Aorta (tissue), 5 donors: ENCODE results near the gene EIF4EBP2. TPM values are rescaled to one million over a fixed set of nuclear protein-coding genes. Genes with fewer than 3 reads are reported as not detected.

Source experiments
- ATAC-seq: fragments of 200-7000 bp; cut with Tn5 transposase; one replicate; pipeline ENCODE4 v1.9.1; 2022; ENCODE audit warnings: moderate library complexity; ENCODE audit not compliant: low FRiP score
- DNase-seq, 2 donors: peaks; one replicate each; pipeline ENCODE4 v3.0.0-alpha.2; 2020
- H3K27ac ChIP-seq, 2 donors: one replicate each; pipeline ENCODE4 v1.5.1; 2013; ENCODE audit warnings: low read length in 2 of 2, mild to moderate bottlenecking in 2 of 2, moderate library complexity in 2 of 2, control low read depth in 1 of 2, inconsistent platforms in 1 of 2, low read depth in 1 of 2
- H3K27me3 ChIP-seq, 2 donors: one replicate each; pipeline ENCODE4 v1.6.1; 2013; ENCODE audit warnings: control low read depth in 1 of 2, low read length in 1 of 2, mild to moderate bottlenecking in 1 of 2, moderate library complexity in 1 of 2; ENCODE audit not compliant: insufficient read depth in 2 of 2, control insufficient read depth in 1 of 2
- H3K36me3 ChIP-seq, 2 donors: one replicate each; pipeline ENCODE4 v1.6.1; 2013; ENCODE audit warnings: control low read depth in 1 of 2, low read length in 1 of 2, mild to moderate bottlenecking in 1 of 2; ENCODE audit not compliant: insufficient read depth in 2 of 2, control insufficient read depth in 1 of 2
- H3K4me1 ChIP-seq, 2 donors: one replicate each; pipeline ENCODE4 v1.6.1; 2013; ENCODE audit warnings: low read length in 2 of 2, control low read depth in 1 of 2, mild to moderate bottlenecking in 1 of 2, moderate library complexity in 1 of 2; ENCODE audit not compliant: insufficient read depth in 2 of 2, control insufficient read depth in 1 of 2
- H3K4me3 ChIP-seq, 2 donors: one replicate each; pipeline ENCODE4 v1.5.1; 2013; ENCODE audit warnings: low read length in 2 of 2, control low read depth in 1 of 2, mild to moderate bottlenecking in 1 of 2
- H3K9me3 ChIP-seq: one replicate; pipeline ENCODE4 v1.6.1; 2013; ENCODE audit warnings: mild to moderate bottlenecking, low read length; ENCODE audit not compliant: control insufficient read depth
- WGBS, 2 donors: extraction: QIAGEN DNeasy Blood & Tissue Kit; methylation state at CpG; one replicate each; pipeline ENCODE4 v1.1.7; 2013; 5-methylcytosine and 5-hydroxymethylcytosine counted together
- intact Hi-C, 2 donors: fragments of 100-400 bp; cut with DNase I; formaldehyde crosslinking; loops; one replicate each; pipeline versions ENCODE4 v1.14.2 to v1.15.0; 2022
- polyA plus RNA-seq, 2 donors: library from polyadenylated mRNA; stranded (reverse); fragments of 200-250 nt; gene quantifications; one replicate each; pipeline ENCODE4 v1.2.3, GENCODE V29; 2013
- total RNA-seq, 2 donors: library from RNA; stranded (reverse); fragmentation: NEBNext Ultra II Directional; extraction: Animal tissue kit (Norgen Biotek cat#: 25700); gene quantifications; one replicate each; pipeline ENCODE4 v1.2.1, GENCODE V29; 2021
- donor health status: healthy with polysubstance abuse.
- donor health status: Bipolar disorder and iron deficiency.
- donor health status: DM: no; HTN: no; CAD: no.
- donor health status: DM: no; HTN: no; CAD: no.
- donor health status: DM: yes; HTN: yes; CAD: no.

Gene EIF4EBP2
- total and polyA plus RNA-seq, 4 donors = 27.6 to 60.5 (median 44.8) TPM

- ATAC-seq = no peak
- Histone ChIP-seq H3K27me3 (no peaks in the 10 kb centered on the region), H3K9me3 (no peaks in the 10 kb centered on the region), H3K4me3 (no peak overlapping the region), H3K4me1 (no peaks in the 10 kb centered on the region), H3K36me3 (peaks cover 0 to 2% of the 10 kb centered on the region in 2 donors), H3K27ac (no peak overlapping the region)
- intact Hi-C loops = no loop called here
- DNase-seq = no peak
- 78 to 80% methylated on average over 9 of the region's 9 CpGs for WGBS, 2 donors
These were observed 28.9 kb upstream of the EIF4EBP2 start for GRCh38 chr10:70374775-70375614.

DNA sequence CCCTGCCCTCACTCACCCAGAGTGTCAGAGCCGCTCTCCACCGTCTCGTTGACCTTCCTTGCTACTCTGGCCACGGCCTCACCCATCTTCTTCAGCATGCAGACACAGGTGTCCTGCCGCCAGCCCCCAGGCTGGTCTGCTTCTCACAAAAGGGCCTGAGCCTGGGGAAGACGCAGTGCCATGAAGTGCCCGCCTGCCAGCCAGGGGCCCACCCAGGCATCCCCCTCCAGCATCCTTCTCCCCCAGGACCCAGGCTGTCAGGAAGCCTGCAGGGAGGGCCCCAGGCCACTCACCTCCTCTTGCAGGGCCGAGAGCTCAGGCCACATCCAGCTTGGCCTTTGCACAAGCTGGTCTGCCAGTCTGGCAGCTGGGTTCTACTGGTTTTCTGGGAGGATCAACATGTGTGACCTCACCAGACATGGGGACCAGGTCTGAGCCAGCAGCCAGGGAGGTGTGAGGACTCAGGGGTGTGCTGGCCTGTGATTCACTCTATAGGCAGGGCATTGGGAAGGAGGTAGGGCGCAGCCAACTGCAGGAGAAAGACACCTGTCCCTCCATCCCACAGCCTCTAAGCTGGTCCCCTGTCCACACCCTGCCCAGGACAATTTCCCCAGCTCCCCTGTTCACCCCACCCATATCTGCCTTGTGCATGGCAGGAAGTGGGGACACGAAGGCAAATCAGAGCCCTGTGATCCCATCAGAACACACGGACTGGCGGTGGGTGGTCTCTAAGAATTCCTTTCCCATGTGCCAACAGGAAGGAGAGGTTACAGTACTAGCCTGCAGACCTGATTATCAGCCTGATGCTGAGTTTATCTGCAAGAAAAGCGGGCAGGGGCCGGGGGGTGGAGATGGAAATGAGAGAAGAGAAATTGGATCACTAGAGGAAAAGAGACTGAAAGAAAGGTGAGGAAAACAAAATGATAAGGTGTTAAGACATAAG, 27.2 kb upstream of the EIF4EBP2 start:
- ATAC-seq (no peak), DNase-seq (peak in 1 of 2 donors; percentile 57)
- intact Hi-C loops = no loop called here
- H3K4me3 ChIP-seq = no peak overlapping the region
- no peaks in the 10 kb centered on the region for H3K27me3 ChIP-seq
- H3K36me3 ChIP-seq = peaks cover 0 to 2% of the 10 kb centered on the region in 2 donors
- 95% methylated on average over 14 of the region's 14 CpGs for WGBS, 2 donors
- no peak overlapping the region for H3K27ac ChIP-seq
- H3K4me1 ChIP-seq = no peaks in the 10 kb centered on the region
- no peaks in the 10 kb centered on the region for H3K9me3 ChIP-seq

DNA sequence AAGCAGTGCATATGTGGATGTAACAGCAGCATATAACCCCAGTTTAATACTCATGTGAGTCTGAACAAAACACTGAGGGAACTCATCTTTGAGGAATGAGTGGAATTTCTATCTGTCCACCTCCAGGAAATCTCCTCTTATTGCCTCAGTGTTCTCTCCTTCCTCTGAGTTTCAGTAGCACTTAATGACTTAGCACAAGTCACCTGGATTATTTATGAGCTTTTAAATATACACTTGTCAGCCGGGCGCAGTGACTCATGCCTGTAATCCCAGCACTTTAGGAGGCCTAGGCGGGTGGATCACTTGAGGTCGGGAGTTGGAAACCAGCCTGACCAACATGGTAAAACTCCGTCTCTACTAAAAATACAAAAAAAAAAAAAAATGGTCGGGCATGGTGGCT, 25.8 kb upstream of the EIF4EBP2 start:
- no peak overlapping the region for H3K27ac ChIP-seq
- intact Hi-C loops = no loop called here
- no peaks in the 10 kb centered on the region for H3K9me3 ChIP-seq
- WGBS, 2 donors = 82 to 87% methylated on average over 6 of the region's 6 CpGs
- H3K4me3 ChIP-seq = no peak overlapping the region
- DNase-seq (no peak), ATAC-seq (no peak)
- no peaks in the 10 kb centered on the region for H3K27me3 ChIP-seq
- no peaks in the 10 kb centered on the region for H3K4me1 ChIP-seq
- H3K36me3 ChIP-seq = peaks cover 0 to 2% of the 10 kb centered on the region in 2 donors

GRCh38 chr10:70379581-70380176, 24.3 kb upstream of the EIF4EBP2 start:
- Histone ChIP-seq H3K4me3 (no peak overlapping the region), H3K9me3 (no peaks in the 10 kb centered on the region), H3K4me1 (no peaks in the 10 kb centered on the region), H3K27me3 (no peaks in the 10 kb centered on the region), H3K27ac (no peak overlapping the region), H3K36me3 (peaks cover 0 to 2% of the 10 kb centered on the region in 2 donors)
- DNase-seq (no peak), ATAC-seq (no peak)
- intact Hi-C loops = no loop called here
- WGBS, 2 donors = 92 to 95% methylated on average over 14 of the region's 14 CpGs

- H3K27me3 ChIP-seq = no peaks in the 10 kb centered on the region
- H3K4me1 ChIP-seq = no peaks in the 10 kb centered on the region
- DNase-seq (no peak), ATAC-seq (no peak)
- H3K4me3 ChIP-seq = no peak overlapping the region
- H3K27ac ChIP-seq = no peak overlapping the region
- H3K36me3 ChIP-seq = peaks cover 0 to under 1% of the 10 kb centered on the region in 2 donors
- intact Hi-C loops = no loop called here
- 92% methylated on average over 7 of the region's 7 CpGs for WGBS, 2 donors
- H3K9me3 ChIP-seq = no peaks in the 10 kb centered on the region
These were observed 23.4 kb upstream of the EIF4EBP2 start for GRCh38 chr10:70380350-70381135.

DNA sequence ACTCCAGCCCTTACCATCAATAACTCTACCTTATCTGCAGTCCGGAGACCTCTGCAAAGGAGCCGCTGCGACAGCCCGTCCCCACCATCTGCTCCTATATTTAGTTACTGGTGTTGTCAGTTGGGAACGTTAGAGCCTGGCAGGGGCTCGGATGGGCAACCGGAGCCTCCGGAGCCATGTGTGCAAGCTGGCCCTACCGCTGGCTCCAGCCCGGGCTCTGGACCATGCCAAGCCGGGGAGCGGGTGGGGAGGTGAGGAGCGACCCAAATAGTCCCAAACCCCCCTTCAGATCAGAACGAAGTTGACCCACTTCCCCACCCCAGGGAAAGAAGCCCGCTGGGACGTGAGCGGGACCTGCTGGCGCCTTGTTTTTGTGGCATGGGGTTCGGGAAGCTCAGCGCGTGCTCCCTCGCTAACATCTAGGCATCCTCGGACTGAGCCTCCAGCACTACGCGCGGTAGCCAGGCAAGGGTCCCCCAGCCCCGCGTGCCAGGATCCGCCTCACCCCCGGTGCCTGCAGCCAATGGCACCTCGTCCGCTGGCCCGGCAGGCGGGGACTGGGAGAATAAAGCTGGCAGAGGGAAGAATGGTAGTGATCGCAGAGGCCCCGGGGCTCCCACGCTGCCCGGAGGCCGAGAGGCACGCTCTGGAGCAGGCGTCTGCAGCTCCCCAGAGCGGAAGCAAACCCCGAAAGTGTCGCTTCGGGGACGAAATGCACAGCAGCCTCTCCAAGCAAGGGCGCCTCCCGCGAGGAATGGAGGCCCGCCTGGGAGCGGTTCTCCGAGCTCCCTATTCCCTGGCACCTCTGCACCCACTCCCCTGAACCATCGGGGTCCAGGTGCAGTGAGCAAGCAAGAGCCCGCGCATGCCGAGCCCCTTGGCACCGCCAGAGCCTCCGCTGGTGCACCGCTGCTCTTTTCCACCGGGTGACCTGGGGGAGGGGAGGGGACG, 22.2 kb upstream of the EIF4EBP2 start:
- no peaks in the 10 kb centered on the region for H3K36me3 ChIP-seq
- H3K4me3 ChIP-seq = peak overlapping the region; percentile 55
- H3K9me3 ChIP-seq = no peaks in the 10 kb centered on the region
- peak overlapping the region in 1 of 2 donors; percentile 30 for H3K27ac ChIP-seq
- intact Hi-C loops = no loop called here
- DNase-seq (peak; percentile 59 to 86), ATAC-seq (peak; percentile 66)
- WGBS, 2 donors = 0 to 2% methylated on average over 58 to 61 of the region's 61 CpGs
- H3K27me3 ChIP-seq = no peaks in the 10 kb centered on the region
- H3K4me1 ChIP-seq = no peaks in the 10 kb centered on the region

- H3K4me1 ChIP-seq = no peaks in the 10 kb centered on the region
- no peak for ATAC-seq
- intact Hi-C loops = no loop called here
- no peaks in the 10 kb centered on the region for H3K9me3 ChIP-seq
- 19 to 30% methylated on average over 4 of the region's 4 CpGs for WGBS, 2 donors
- no peak for DNase-seq
- no peaks in the 10 kb centered on the region for H3K36me3 ChIP-seq
- no peak overlapping the region for H3K4me3 ChIP-seq
- H3K27me3 ChIP-seq = peaks cover 0 to 2% of the 10 kb centered on the region in 2 donors
- no peak overlapping the region for H3K27ac ChIP-seq
These were observed 12.3 kb upstream of the EIF4EBP2 start for GRCh38 chr10:70391654-70392053.
